ENCODE measurements around the gene IQSEC1.

Gene IQSEC1

GRCh38 chr3:13030684-13031083, 42.5 kb downstream of the IQSEC1 start:
- DNase-seq (ENCODE audit: low read depth), result no peak
- no peak overlapping the region for H3K4me3 ChIP-seq (ENCODE audit: low read depth, low read length)
- TF ChIP-seq, protein P1, sequence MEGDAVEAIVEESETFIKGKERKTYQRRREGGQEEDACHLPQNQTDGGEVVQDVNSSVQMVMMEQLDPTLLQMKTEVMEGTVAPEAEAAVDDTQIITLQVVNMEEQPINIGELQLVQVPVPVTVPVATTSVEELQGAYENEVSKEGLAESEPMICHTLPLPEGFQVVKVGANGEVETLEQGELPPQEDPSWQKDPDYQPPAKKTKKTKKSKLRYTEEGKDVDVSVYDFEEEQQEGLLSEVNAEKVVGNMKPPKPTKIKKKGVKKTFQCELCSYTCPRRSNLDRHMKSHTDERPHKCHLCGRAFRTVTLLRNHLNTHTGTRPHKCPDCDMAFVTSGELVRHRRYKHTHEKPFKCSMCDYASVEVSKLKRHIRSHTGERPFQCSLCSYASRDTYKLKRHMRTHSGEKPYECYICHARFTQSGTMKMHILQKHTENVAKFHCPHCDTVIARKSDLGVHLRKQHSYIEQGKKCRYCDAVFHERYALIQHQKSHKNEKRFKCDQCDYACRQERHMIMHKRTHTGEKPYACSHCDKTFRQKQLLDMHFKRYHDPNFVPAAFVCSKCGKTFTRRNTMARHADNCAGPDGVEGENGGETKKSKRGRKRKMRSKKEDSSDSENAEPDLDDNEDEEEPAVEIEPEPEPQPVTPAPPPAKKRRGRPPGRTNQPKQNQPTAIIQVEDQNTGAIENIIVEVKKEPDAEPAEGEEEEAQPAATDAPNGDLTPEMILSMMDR (conservative IDR thresholded peaks at IDR 0.05; ENCODE audit: low read depth, low read length), result no peak

GRCh38 chr3:13028010-13028821, 45.0 kb downstream of the IQSEC1 start:
- TF ChIP-seq, protein P1 (conservative IDR thresholded peaks at IDR 0.05; ENCODE audit: low read depth, low read length), result no peak
- no peak overlapping the region for H3K4me3 ChIP-seq (ENCODE audit: low read depth, low read length)
- no peak for DNase-seq (ENCODE audit: low read depth)

DNA sequence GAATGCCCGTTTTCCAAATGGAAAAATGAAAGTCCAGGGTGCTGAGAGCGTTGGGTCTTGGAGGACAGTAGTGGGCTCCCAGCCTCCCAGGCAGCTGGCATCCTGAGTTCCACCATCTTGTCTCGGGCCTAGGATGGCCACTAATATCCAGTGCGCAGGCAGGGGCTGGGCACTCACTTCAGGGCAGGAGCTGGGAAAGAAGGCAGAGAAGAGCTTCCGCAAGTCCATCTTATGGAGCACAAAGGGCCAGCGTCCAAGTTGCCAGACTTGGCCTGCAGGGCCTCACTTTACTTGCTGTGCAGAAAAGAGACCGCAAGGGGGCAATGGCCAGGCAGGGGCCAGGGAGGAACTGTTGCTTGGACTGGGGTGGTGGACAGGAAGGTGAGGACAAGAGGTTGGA, 46.1 kb downstream of the IQSEC1 start:
- DNase-seq (ENCODE audit: low read depth), result no peak
- no peak overlapping the region for H3K4me3 ChIP-seq (ENCODE audit: low read depth, low read length)
- TF ChIP-seq, protein P1 (conservative IDR thresholded peaks at IDR 0.05; ENCODE audit: low read depth, low read length), result peak; percentile 12

GRCh38 chr3:13026534-13026933, 46.7 kb downstream of the IQSEC1 start:
- DNase-seq (ENCODE audit: low read depth), result no peak
- no peak overlapping the region for H3K4me3 ChIP-seq (ENCODE audit: low read depth, low read length)
- TF ChIP-seq, protein P1 (conservative IDR thresholded peaks at IDR 0.05; ENCODE audit: low read depth, low read length), result no peak

- no peak for DNase-seq (ENCODE audit: low read depth)
- TF ChIP-seq, protein P1 (conservative IDR thresholded peaks at IDR 0.05; ENCODE audit: low read depth, low read length), result no peak
- H3K4me3 ChIP-seq (ENCODE audit: low read depth, low read length), result no peak overlapping the region
These were observed 47.3 kb downstream of the IQSEC1 start for GRCh38 chr3:13025778-13026518.

DNA sequence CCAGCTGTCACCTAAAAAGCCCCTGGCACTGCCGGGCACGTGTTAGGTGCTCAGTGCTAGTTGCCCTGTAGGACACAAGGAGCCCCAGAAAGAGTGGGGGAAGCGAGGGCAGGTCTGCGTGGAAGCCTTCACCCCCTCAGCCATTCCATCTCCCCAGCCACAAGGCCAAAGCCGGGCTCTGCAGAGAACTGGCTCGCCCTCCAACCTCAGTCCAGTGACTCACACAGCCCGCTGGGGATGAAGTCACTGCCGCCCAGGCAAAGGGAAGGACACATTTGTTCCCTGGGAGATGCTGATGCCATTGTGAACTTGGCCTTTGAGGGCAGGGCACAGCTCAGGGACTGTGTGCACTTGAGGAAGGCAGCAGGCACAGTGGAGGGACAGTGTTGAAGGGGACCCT, 48.1 kb downstream of the IQSEC1 start:
- TF ChIP-seq, protein P1 (conservative IDR thresholded peaks at IDR 0.05; ENCODE audit: low read depth, low read length), result no peak
- H3K4me3 ChIP-seq (ENCODE audit: low read depth, low read length), result no peak overlapping the region
- peak; percentile 61 for DNase-seq (ENCODE audit: low read depth)
